SK-N-SH (cell line): ENCODE results near the gene CINP. TPM values are rescaled to one million over a fixed set of nuclear protein-coding genes. Genes with fewer than 3 reads are reported as not detected.

Experiments used
- CTCF ChIA-PET: fragments of 300-600, 350-600 bp; formaldehyde crosslinking; extraction: SDS; loops from one replicate; lab custom pipeline; 2021; lab: Yijun Ruan, JAX
- POLR2A ChIA-PET: fragments of 350-600 bp; sonication (Branson Sonifier 250); formaldehyde crosslinking; extraction: SDS; loops from one replicate; lab custom pipeline; 2020; ENCODE audit warnings: antibody characterized with exemption, inconsistent platforms; lab: Yijun Ruan, JAX
- DNase-seq: peaks from one replicate; pipeline ENCODE4 v3.0.0; 2012
- H2AFZ ChIP-seq: fragments of 200-600 bp; sonication (generic); 2 replicates; pipeline ENCODE4 v1.8.1; 2016; ENCODE audit warnings: antibody characterized with exemption, mild to moderate bottlenecking, low read depth
- H3F3A ChIP-seq: fragments of 200-600 bp; sonication (generic); replicated peaks from 2 replicates; pipeline ENCODE3; 2016; ENCODE audit warnings: antibody characterized with exemption, mild to moderate bottlenecking; ENCODE audit not compliant: insufficient read depth
- H3K27ac ChIP-seq, 2 experiments: fragments of 200-500 bp in 1 of 2; fragments of 200-600 bp in 1 of 2; sonication (Bioruptor generic) in 1 of 2; sonication (generic), shearing (Covaris generic) in 1 of 2; 2 replicates each; pipeline versions ENCODE4 v1.5.1 to v1.6.1; 2014 to 2016; ENCODE audit warnings: low read depth in 2 of 2, inconsistent platforms in 1 of 2, low read length in 1 of 2, mild to moderate bottlenecking in 1 of 2, mixed read lengths in 1 of 2
- H3K27me3 ChIP-seq: fragments of 200-600 bp; sonication (generic), shearing (Covaris generic); 2 replicates; pipeline ENCODE4 v1.6.1; 2016; ENCODE audit warnings: mixed run types; ENCODE audit not compliant: insufficient read depth
- H3K36me3 ChIP-seq, 2 experiments: fragments of 200-500 bp in 1 of 2; fragments of 200-600 bp in 1 of 2; sonication (Bioruptor generic) in 1 of 2; sonication (generic) in 1 of 2; replicated peaks in 1 of 2; 2 replicates each; pipeline versions ENCODE3 to v1.5.1; 2014 to 2016; ENCODE audit warnings: low read length in 1 of 2, mild to moderate bottlenecking in 1 of 2; ENCODE audit not compliant: insufficient read depth in 2 of 2, control insufficient read depth in 1 of 2
- H3K4me1 ChIP-seq, 2 experiments: fragments of 200-500 bp in 1 of 2; fragments of 200-600 bp in 1 of 2; sonication (Bioruptor generic) in 1 of 2; sonication (generic), shearing (Covaris generic) in 1 of 2; 2 replicates each; pipeline versions ENCODE4 v1.5.1 to v1.6.1; 2014 to 2016; ENCODE audit warnings: low read depth in 1 of 2, low read length in 1 of 2, mixed run types in 1 of 2; ENCODE audit not compliant: insufficient read depth in 2 of 2, control insufficient read depth in 1 of 2
- H3K4me2 ChIP-seq: fragments of 200-600 bp; sonication (generic), shearing (Covaris generic); 2 replicates; pipeline ENCODE4 v1.6.1; 2017; ENCODE audit warnings: mixed run types
- H3K4me3 ChIP-seq, 2 experiments: fragments of 200-500 bp in 1 of 2; fragments of 200-600 bp in 1 of 2; sonication (Bioruptor generic) in 1 of 2; sonication (generic), shearing (Covaris generic) in 1 of 2; 2 replicates each; pipeline versions ENCODE4 v1.5.1 to v1.8.1; 2014 to 2016; ENCODE audit warnings: low read depth in 2 of 2, inconsistent platforms in 1 of 2, low read length in 1 of 2, mild to moderate bottlenecking in 1 of 2, mixed read lengths in 1 of 2, moderate library complexity in 1 of 2
- H3K79me2 ChIP-seq: fragments of 200-600 bp; sonication (generic); 2 replicates; pipeline ENCODE4 v1.8.1; 2017; ENCODE audit warnings: mild to moderate bottlenecking; ENCODE audit not compliant: insufficient read depth
- H3K9ac ChIP-seq: fragments of 200-600 bp; sonication (generic); 2 replicates; pipeline ENCODE4 v1.6.1; 2017; ENCODE audit warnings: mixed run types
- H3K9me2 ChIP-seq: fragments of 200-600 bp; sonication (generic); 2 replicates; pipeline ENCODE4 v1.6.1; 2017; ENCODE audit warnings: mixed run types
- H3K9me3 ChIP-seq: fragments of 200-600 bp; sonication (generic); 2 replicates; pipeline ENCODE4 v1.6.1; 2017; ENCODE audit warnings: mixed run types, mild to moderate bottlenecking, moderate library complexity
- H4K20me1 ChIP-seq: fragments of 200-600 bp; sonication (generic); 2 replicates; pipeline ENCODE4 v1.6.1; 2017; ENCODE audit warnings: mild to moderate bottlenecking, mixed run types; ENCODE audit not compliant: insufficient read depth
- ELF1 ChIP-seq: IDR thresholded peaks from 2 replicates; pipeline ENCODE4 v1.4.0; 2012
- EZH2phosphoT487 ChIP-seq: fragments of 200-600 bp; sonication (generic); IDR thresholded peaks from 2 replicates; pipeline ENCODE4 v1.6.1; 2017; ENCODE audit warnings: low read depth, mixed run types, mild to moderate bottlenecking, antibody characterized with exemption, moderate library complexity, borderline replicate concordance
- FOSL2 ChIP-seq: IDR thresholded peaks from 2 replicates; pipeline ENCODE4 v1.4.0; 2012; ENCODE audit warnings: low read depth, mild to moderate bottlenecking, moderate library complexity, borderline replicate concordance
- FOXJ3 ChIP-seq: sonication (generic); formaldehyde crosslinking; IDR thresholded peaks from 2 replicates; pipeline ENCODE4 v1.5.1; 2020; ENCODE audit warnings: mild to moderate bottlenecking, missing genetic modification reagents
- GABPA ChIP-seq: IDR thresholded peaks from 2 replicates; pipeline ENCODE4 v1.4.0; 2012; ENCODE audit warnings: low read depth, mild to moderate bottlenecking
- GATA2 ChIP-seq: sonication (generic); formaldehyde crosslinking; IDR thresholded peaks from 2 replicates; pipeline ENCODE4 v1.5.0; 2020; ENCODE audit warnings: mild to moderate bottlenecking, missing genetic modification reagents
- JUND ChIP-seq: IDR thresholded peaks from 2 replicates; pipeline ENCODE4 v1.4.0; 2012
- MEF2A ChIP-seq: IDR thresholded peaks from 2 replicates; pipeline ENCODE4 v1.4.0; 2012; ENCODE audit warnings: low read depth, borderline replicate concordance
- MXI1 ChIP-seq: IDR thresholded peaks from 2 replicates; pipeline ENCODE4 v1.6.1; 2012; ENCODE audit warnings: mild to moderate bottlenecking, low read depth, low read length, improper control_type of control experiment
- NFIC ChIP-seq: IDR thresholded peaks from 2 replicates; pipeline ENCODE4 v1.4.0; 2012; ENCODE audit warnings: borderline replicate concordance
- POLR2AphosphoS5 ChIP-seq: IDR thresholded peaks from 2 replicates; pipeline ENCODE4 v1.6.1; 2012; ENCODE audit warnings: low read depth, low read length
- RCOR1 ChIP-seq: fragments of 150-350 bp; IDR thresholded peaks from 2 replicates; pipeline ENCODE4 v1.6.1; 2017; ENCODE audit warnings: antibody characterized with exemption, low read length
- RXRA ChIP-seq: IDR thresholded peaks from 2 replicates; pipeline ENCODE4 v1.4.0; 2012; ENCODE audit warnings: low read depth, mild to moderate bottlenecking, borderline replicate concordance
- SIN3A ChIP-seq: IDR thresholded peaks from 2 replicates; pipeline ENCODE4 v1.6.1; 2012; ENCODE audit warnings: low read depth, mild to moderate bottlenecking, low read length, moderate library complexity, borderline replicate concordance
- SMC3 ChIP-seq: IDR thresholded peaks from 2 replicates; pipeline ENCODE4 v1.6.1; 2012; ENCODE audit warnings: low read depth, low read length, improper control_type of control experiment
- TAF1 ChIP-seq: IDR thresholded peaks from 2 replicates; pipeline ENCODE4 v1.6.1; 2012; ENCODE audit warnings: low read depth, mild to moderate bottlenecking, low read length, moderate library complexity, borderline replicate concordance
- TCF12 ChIP-seq: IDR thresholded peaks from 2 replicates; pipeline ENCODE4 v1.4.0; 2012
- TEAD4 ChIP-seq: IDR thresholded peaks from 2 replicates; pipeline ENCODE4 v1.4.0; 2012; ENCODE audit warnings: mild to moderate bottlenecking, borderline replicate concordance; ENCODE audit not compliant: insufficient read depth
- YY1 ChIP-seq: IDR thresholded peaks from 2 replicates; pipeline ENCODE4 v1.4.0; 2012; ENCODE audit warnings: low read depth, mild to moderate bottlenecking
- WGBS: methylation state at CpG from one replicate; pipeline ENCODE4 v1.1.6; 2017; ENCODE audit warnings: low lambda C conversion rate; 5-methylcytosine and 5-hydroxymethylcytosine counted together
- polyA plus RNA-seq, 3 experiments: library from polyadenylated mRNA; depleted of rRNA; stranded (reverse); fragments of >200 nt; gene quantifications; 2 replicates each; pipeline ENCODE4 v1.2.3, GENCODE V29; 2012
- TF ChIP-seq, protein P1 (sequence below): fragments of 150-350 bp; IDR thresholded peaks from 2 replicates; pipeline ENCODE4 v1.6.1; 2016; ENCODE audit warnings: mild to moderate bottlenecking, low read depth, low read length
- TF ChIP-seq, protein P2 (sequence below): fragments of 150-350 bp; IDR thresholded peaks from 2 replicates; pipeline ENCODE4 v1.6.1; 2017; ENCODE audit warnings: antibody characterized with exemption, low read length, low read depth, borderline replicate concordance
- TF ChIP-seq, protein P3 (sequence below): IDR thresholded peaks from 2 replicates; pipeline ENCODE4 v1.4.0; 2012; ENCODE audit warnings: low read depth, borderline replicate concordance
- TF ChIP-seq, protein P4 (sequence below): IDR thresholded peaks from 2 replicates; pipeline ENCODE4 v1.4.0; 2012; ENCODE audit warnings: low read depth
- TF ChIP-seq, protein P5 (sequence below): IDR thresholded peaks from 2 replicates; pipeline ENCODE4; 2012
- TF ChIP-seq, protein P6 (sequence below): IDR thresholded peaks from 2 replicates; pipeline ENCODE4 v1.4.0; 2012; ENCODE audit warnings: low read depth, borderline replicate concordance
- TF ChIP-seq, protein P7 (sequence below): fragments of 200-600 bp; sonication (generic); IDR thresholded peaks from 2 replicates; pipeline ENCODE4 v1.6.1; 2017; ENCODE audit warnings: antibody characterized with exemption, mild to moderate bottlenecking, moderate library complexity

The CINP gene
- polyA plus RNA-seq, 1 of the 3 experiments (the other 2 are of a cell fraction) = 50.4 TPM

DNA sequence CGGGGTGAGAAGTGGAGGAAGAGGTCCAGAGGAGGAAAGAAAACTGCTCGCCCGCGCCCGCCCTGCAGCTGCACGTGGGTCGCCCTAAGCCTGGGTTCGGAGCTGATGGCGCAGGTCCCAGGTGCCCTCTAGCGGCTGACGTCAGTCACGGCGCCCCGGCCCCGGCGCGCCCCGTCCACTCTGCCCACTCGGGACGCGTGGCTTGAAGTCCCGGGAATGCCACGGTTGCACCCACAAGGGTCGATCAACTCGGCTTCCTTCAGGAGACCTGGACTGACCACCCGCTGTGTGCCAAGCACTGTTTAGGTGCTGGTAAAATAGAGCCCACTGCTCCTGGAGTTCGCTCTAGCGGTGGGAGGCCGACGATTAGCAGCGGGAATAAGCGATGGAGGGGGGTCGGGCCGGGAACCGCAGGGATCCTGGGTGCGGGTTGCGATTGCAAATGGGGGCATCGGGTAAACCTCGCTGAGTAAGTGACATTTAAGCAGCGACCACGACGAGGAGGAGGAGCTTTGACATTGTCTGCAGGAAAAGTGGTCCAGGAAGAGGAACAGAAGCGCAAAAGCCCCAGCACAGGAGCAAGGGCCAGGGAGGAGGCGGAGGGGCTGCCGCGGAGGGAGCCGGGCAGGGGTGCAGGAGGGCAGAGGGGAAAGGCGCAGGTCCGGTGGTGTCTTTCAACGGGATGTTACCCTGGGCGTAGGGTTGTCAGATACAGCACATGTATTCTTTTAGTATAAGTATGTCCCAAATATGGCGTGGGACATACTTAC lies 48.3 kb downstream of the CINP start:
- Histone ChIP-seq H3K4me3 (peak overlapping the region; percentile 53 to 54), H4K20me1 (no peaks in the 10 kb centered on the region), H3K4me2 (peak overlapping the region; percentile 70), H3K79me2 (no peaks in the 10 kb centered on the region), H3K9ac (peak overlapping the region; percentile 4; the same call in 1 of the 2 replicates), H2AFZ (peak overlapping the region; percentile 82), H3F3A (peaks cover 15% of the 10 kb centered on the region), H3K36me3 (no peaks in the 10 kb centered on the region), H3K9me3 (no peaks in the 10 kb centered on the region), H3K27me3 (no peaks in the 10 kb centered on the region), H3K27ac (no peak overlapping the region), H3K4me1 (peaks cover 5 to 17% of the 10 kb centered on the region in 2 experiments; a peak in 3 of 4 replicates), H3K9me2 (no peaks in the 10 kb centered on the region)
- WGBS = 14% methylated on average over 30 of the region's 52 CpGs
- POLR2A ChIA-PET = interaction anchor here (0.5 to 1.0 kb wide), 2 partner anchors 251 to 252 kb away, joined by 3 to 4 read pairs; no protein-coding TSS in a partner anchor
- peak; percentile 89 for DNase-seq
- CTCF ChIA-PET = interaction anchor here (0.6 to 7.4 kb wide), 67 partner anchors 8 to 607 kb away, joined by 3 to 65 read pairs (median 4); partner anchors contain the start of gene MOK
- TF ChIP-seq MEF2A = no peak
- TF ChIP-seq TEAD4 = no peak
- TF ChIP-seq, protein P1, sequence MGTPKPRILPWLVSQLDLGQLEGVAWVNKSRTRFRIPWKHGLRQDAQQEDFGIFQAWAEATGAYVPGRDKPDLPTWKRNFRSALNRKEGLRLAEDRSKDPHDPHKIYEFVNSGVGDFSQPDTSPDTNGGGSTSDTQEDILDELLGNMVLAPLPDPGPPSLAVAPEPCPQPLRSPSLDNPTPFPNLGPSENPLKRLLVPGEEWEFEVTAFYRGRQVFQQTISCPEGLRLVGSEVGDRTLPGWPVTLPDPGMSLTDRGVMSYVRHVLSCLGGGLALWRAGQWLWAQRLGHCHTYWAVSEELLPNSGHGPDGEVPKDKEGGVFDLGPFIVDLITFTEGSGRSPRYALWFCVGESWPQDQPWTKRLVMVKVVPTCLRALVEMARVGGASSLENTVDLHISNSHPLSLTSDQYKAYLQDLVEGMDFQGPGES = no peak
- peak; percentile 88; the same call in 1 of the 2 replicates for TF ChIP-seq SIN3A
- no peak for TF ChIP-seq RCOR1
- TF ChIP-seq, protein P2, sequence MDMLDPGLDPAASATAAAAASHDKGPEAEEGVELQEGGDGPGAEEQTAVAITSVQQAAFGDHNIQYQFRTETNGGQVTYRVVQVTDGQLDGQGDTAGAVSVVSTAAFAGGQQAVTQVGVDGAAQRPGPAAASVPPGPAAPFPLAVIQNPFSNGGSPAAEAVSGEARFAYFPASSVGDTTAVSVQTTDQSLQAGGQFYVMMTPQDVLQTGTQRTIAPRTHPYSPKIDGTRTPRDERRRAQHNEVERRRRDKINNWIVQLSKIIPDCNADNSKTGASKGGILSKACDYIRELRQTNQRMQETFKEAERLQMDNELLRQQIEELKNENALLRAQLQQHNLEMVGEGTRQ = no peak
- TF ChIP-seq FOSL2 = no peak
- no peak for TF ChIP-seq EZH2phosphoT487
- TF ChIP-seq, protein P3, sequence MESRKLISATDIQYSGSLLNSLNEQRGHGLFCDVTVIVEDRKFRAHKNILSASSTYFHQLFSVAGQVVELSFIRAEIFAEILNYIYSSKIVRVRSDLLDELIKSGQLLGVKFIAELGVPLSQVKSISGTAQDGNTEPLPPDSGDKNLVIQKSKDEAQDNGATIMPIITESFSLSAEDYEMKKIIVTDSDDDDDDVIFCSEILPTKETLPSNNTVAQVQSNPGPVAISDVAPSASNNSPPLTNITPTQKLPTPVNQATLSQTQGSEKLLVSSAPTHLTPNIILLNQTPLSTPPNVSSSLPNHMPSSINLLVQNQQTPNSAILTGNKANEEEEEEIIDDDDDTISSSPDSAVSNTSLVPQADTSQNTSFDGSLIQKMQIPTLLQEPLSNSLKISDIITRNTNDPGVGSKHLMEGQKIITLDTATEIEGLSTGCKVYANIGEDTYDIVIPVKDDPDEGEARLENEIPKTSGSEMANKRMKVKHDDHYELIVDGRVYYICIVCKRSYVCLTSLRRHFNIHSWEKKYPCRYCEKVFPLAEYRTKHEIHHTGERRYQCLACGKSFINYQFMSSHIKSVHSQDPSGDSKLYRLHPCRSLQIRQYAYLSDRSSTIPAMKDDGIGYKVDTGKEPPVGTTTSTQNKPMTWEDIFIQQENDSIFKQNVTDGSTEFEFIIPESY = no peak
- TF ChIP-seq, protein P4, sequence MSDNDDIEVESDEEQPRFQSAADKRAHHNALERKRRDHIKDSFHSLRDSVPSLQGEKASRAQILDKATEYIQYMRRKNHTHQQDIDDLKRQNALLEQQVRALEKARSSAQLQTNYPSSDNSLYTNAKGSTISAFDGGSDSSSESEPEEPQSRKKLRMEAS = peak; percentile 98
- no peak for TF ChIP-seq YY1
- no peak for TF ChIP-seq TCF12
- no peak for TF ChIP-seq RXRA
- TF ChIP-seq, protein P5, sequence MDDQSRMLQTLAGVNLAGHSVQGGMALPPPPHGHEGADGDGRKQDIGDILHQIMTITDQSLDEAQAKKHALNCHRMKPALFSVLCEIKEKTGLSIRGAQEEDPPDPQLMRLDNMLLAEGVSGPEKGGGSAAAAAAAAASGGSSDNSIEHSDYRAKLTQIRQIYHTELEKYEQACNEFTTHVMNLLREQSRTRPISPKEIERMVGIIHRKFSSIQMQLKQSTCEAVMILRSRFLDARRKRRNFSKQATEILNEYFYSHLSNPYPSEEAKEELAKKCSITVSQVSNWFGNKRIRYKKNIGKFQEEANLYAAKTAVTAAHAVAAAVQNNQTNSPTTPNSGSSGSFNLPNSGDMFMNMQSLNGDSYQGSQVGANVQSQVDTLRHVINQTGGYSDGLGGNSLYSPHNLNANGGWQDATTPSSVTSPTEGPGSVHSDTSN = no peak
- no peak for TF ChIP-seq GABPA
- no peak for TF ChIP-seq FOXJ3 (CRISPR knock-in tag)
- TF ChIP-seq JUND = no peak
- TF ChIP-seq SMC3 = peak; percentile 80
- TF ChIP-seq NFIC = no peak
- no peak for TF ChIP-seq TAF1
- TF ChIP-seq ELF1 = no peak
- TF ChIP-seq MXI1 = peak; percentile 98
- TF ChIP-seq, protein P6, sequence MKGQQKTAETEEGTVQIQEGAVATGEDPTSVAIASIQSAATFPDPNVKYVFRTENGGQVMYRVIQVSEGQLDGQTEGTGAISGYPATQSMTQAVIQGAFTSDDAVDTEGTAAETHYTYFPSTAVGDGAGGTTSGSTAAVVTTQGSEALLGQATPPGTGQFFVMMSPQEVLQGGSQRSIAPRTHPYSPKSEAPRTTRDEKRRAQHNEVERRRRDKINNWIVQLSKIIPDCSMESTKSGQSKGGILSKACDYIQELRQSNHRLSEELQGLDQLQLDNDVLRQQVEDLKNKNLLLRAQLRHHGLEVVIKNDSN = peak; percentile 75; the same call in 1 of the 2 replicates
- no peak for TF ChIP-seq POLR2AphosphoS5
- no peak for TF ChIP-seq GATA2 (CRISPR knock-in tag)
- TF ChIP-seq, protein P7, sequence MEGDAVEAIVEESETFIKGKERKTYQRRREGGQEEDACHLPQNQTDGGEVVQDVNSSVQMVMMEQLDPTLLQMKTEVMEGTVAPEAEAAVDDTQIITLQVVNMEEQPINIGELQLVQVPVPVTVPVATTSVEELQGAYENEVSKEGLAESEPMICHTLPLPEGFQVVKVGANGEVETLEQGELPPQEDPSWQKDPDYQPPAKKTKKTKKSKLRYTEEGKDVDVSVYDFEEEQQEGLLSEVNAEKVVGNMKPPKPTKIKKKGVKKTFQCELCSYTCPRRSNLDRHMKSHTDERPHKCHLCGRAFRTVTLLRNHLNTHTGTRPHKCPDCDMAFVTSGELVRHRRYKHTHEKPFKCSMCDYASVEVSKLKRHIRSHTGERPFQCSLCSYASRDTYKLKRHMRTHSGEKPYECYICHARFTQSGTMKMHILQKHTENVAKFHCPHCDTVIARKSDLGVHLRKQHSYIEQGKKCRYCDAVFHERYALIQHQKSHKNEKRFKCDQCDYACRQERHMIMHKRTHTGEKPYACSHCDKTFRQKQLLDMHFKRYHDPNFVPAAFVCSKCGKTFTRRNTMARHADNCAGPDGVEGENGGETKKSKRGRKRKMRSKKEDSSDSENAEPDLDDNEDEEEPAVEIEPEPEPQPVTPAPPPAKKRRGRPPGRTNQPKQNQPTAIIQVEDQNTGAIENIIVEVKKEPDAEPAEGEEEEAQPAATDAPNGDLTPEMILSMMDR = peak; percentile 97
